ENCODE data around the gene INPP5A.

INPP5A gene

DNA sequence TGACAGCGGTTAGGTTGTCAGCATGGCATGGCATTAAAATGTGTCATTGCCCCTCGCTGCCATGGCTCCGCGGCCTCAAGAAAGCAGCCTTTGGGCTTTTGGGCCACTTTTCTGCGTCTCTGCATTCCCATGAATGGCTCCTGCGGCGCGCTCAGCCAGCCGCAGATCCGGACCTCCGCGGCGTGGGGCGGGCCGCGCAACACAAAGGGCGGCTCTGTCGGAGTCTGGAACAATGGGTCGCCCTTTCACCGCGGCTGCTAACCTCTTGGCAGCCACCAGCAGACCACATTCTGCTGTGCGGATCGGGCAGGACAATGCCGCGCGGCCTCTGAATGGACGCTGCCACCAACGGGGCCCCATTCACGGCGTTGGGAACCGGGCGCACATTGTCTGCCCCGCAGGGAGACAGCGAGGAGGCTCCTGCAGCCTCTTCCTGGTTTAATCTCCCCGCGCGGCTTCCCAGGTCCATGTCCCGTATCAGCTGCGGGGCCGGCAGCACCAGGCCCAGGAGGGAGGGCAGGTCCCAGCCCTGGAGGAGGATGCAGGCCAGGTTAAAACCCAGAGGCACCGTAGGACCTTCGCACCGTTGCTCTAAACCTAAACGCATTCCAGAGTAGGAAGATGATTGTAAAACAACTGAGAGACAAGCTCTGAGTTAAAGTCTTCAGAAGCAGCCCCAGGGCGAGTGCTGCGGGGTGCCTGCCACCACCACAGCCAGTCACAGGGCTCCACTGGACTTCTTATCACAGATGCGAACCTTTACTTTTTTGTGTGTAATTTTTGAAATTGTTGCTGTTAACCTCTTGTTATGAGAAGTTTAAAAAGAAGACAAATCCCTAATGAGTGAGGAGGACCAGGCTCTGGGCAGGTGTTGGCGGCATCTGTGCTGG lies 176.8 kb downstream of the INPP5A start:
- H3K9me3 ChIP-seq (ENCODE audit: severe bottlenecking), result no peaks in the 10 kb centered on the region
- H3K4me3 ChIP-seq (ENCODE audit: low read depth, low read length), result no peak overlapping the region
- H3K27me3 ChIP-seq (ENCODE audit: insufficient read depth, low read depth, severe bottlenecking), result no peaks in the 10 kb centered on the region
- TF ChIP-seq, protein P1, sequence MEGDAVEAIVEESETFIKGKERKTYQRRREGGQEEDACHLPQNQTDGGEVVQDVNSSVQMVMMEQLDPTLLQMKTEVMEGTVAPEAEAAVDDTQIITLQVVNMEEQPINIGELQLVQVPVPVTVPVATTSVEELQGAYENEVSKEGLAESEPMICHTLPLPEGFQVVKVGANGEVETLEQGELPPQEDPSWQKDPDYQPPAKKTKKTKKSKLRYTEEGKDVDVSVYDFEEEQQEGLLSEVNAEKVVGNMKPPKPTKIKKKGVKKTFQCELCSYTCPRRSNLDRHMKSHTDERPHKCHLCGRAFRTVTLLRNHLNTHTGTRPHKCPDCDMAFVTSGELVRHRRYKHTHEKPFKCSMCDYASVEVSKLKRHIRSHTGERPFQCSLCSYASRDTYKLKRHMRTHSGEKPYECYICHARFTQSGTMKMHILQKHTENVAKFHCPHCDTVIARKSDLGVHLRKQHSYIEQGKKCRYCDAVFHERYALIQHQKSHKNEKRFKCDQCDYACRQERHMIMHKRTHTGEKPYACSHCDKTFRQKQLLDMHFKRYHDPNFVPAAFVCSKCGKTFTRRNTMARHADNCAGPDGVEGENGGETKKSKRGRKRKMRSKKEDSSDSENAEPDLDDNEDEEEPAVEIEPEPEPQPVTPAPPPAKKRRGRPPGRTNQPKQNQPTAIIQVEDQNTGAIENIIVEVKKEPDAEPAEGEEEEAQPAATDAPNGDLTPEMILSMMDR (IDR thresholded peaks at IDR 0.05; ENCODE audit: low read depth, low read length), result no peak
- no peaks in the 10 kb centered on the region for H3K36me3 ChIP-seq
- H3K27ac ChIP-seq, result no peak overlapping the region
- DNase-seq, result no peak

DNA sequence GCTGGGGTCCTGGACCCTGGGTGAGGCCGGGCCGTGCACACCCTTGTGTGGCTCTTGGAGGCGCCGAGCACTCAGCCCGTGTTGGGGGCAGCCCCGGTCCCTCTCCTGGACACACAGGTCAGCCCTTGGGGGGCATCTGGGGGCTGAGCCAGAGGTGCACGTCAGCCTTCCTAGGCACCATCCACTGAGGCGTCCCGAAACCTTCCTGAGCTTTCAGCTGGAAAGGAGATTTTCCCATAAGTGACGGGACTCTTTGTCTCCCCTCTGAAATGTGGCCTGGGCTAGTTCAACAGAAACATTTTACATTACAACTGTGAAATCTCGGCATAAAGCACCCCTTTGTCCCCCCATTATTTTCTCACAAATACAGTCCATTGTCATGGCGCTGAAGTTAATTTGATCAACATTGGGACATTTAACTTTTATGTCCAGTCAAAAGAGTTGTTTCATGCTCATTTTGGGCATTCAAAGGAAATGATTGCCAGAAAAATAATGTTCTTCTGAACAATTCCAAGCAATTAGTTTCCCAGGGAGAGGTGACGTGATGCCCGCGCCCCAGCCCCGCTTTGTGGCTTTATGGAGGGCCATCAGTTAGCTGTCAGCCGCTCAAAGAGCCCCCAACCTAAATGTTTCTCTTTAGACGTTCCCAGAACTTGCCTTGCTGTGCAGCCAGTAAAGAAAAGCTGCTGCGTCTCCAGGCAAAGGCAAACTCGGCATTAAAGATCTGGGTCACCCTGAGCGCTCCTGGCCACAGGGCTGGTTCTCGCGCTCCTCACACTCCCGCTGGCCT lies 177.6 kb downstream of the INPP5A start:
- no peak overlapping the region for H3K4me3 ChIP-seq (ENCODE audit: low read depth, low read length)
- DNase-seq, result no peak
- H3K27ac ChIP-seq, result no peak overlapping the region
- TF ChIP-seq, protein P1 (IDR thresholded peaks at IDR 0.05; ENCODE audit: low read depth, low read length), result no peak
- no peaks in the 10 kb centered on the region for H3K9me3 ChIP-seq (ENCODE audit: severe bottlenecking)
- H3K36me3 ChIP-seq, result no peaks in the 10 kb centered on the region
- H3K27me3 ChIP-seq (ENCODE audit: insufficient read depth, low read depth, severe bottlenecking), result no peaks in the 10 kb centered on the region

DNA sequence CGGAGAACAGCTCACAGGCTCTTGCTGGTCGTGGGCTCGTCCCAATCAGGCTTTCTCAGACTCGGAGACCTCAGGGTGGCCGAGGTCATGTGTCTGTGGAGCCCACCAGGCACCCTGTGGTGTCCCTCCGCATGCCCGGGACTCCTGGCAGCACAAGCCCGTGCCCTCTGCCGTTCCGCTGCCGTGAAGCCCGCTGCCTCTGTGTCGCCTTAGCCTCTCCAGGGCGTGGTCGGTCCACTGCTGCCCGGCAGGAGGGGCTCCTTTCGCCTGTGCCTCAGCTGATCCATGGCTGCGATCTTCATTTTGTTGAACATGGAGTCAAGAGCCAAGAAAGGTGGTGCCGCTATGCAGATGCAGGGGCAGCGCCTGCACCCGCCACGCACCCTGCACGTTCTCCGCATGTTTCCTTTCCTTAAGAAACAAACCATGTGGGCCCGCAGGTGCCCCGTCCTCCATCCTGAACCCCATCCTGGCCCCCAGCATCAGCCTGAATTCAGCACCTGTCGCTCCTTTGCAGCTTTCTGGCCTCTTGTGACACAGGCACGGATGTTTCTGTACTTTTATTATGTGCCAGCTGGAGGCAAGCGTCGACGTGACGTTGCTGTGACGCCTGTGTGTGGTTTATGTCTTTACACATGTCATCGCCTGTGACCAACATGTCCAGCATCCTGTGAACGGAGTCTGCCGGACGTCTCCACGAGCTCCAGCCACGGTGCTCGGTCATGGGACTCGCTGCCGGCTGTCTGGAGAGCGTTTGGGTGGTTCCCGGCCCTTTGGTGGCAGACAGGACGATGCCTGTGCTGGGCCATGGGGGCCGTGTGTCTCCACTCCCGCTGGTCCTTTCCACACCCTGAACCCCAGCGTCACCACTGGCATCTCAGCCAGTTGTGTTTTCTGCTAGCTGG lies 178.4 kb downstream of the INPP5A start:
- Histone ChIP-seq H3K27ac (no peak overlapping the region), H3K9me3 (ENCODE audit: severe bottlenecking) (no peaks in the 10 kb centered on the region), H3K36me3 (no peaks in the 10 kb centered on the region), H3K4me3 (ENCODE audit: low read depth, low read length) (no peak overlapping the region), H3K27me3 (ENCODE audit: insufficient read depth, low read depth, severe bottlenecking) (no peaks in the 10 kb centered on the region)
- TF ChIP-seq, protein P1 (IDR thresholded peaks at IDR 0.05; ENCODE audit: low read depth, low read length), result no peak
- DNase-seq, result no peak

DNA sequence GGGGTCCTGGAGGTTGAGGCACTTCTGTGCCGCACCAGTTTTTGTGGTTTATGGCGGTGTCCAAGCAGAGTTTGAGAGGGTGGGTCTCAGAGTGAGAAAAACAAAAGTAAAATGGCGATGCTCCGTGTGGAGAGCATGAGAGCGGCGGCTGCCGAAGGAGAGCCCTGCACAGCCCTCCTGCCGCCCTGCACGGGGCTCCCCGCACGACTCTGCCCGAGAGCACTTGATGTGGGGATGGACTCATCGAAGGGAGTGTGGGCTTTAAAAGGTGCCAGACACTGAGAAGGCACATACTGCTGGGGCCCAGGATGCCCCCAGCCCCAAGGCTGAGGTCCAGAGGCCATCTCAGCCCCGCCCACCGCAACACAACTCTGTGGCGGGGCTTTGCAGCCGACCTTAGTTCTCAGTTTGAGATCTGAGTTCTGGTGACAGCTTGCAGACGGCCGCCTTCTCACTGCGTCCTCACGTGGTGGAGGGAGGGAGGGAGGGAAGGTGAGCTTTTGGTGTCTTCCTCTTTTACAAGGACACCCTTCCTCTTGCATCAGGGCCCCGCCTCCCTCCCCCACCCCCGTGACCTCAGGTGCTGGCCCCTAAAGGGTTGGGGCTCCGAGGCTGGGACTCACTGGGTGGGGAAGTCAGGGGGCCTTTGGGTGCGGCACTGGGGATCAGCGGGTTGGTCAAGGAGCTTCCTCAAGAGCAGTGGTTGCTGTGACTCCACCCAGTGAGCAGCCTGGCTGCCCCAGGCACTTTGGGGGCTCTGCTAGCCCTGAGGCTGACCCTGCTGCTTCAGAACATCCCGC lies 179.3 kb downstream of the INPP5A start:
- Histone ChIP-seq H3K27me3 (ENCODE audit: insufficient read depth, low read depth, severe bottlenecking) (no peaks in the 10 kb centered on the region), H3K4me3 (ENCODE audit: low read depth, low read length) (no peak overlapping the region), H3K9me3 (ENCODE audit: severe bottlenecking) (no peaks in the 10 kb centered on the region), H3K36me3 (no peaks in the 10 kb centered on the region), H3K27ac (no peak overlapping the region)
- TF ChIP-seq, protein P1 (IDR thresholded peaks at IDR 0.05; ENCODE audit: low read depth, low read length), result no peak
- no peak for DNase-seq

DNA sequence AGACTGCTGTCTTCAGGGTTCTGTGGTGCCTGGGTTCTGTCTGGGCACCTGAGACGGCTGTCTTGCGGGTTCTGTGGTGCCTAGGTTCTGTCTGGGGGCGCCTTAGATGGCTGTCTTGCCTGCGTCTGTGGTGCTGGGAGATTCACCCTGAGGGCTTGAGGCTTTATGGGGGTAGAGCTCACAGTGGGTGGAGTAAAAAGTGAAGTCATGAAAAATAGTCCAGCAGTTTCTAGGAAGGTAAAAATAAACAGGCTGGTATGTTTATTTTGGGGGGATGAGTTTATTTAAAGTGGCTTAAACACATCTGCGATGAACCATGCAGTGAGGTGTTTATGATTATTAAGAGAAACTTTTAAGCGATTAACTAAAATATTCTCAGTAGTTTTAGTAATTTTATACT lies 184.1 kb downstream of the INPP5A start:
- no peak for DNase-seq
- H3K27ac ChIP-seq, result peak overlapping the region; percentile 91
- no peak overlapping the region for H3K4me3 ChIP-seq (ENCODE audit: low read depth, low read length)
- no peaks in the 10 kb centered on the region for H3K36me3 ChIP-seq
- H3K9me3 ChIP-seq (ENCODE audit: severe bottlenecking), result no peaks in the 10 kb centered on the region
- H3K27me3 ChIP-seq (ENCODE audit: insufficient read depth, low read depth, severe bottlenecking), result no peaks in the 10 kb centered on the region
- TF ChIP-seq, protein P1 (IDR thresholded peaks at IDR 0.05; ENCODE audit: low read depth, low read length), result no peak

All from WERI-Rb-1 (cell line).